Activated B cell treated with CpG ODN at 0.5 μM for 24 hours (primary cell): ENCODE results near the gene FRYL. TPM values are rescaled to one million over a fixed set of nuclear protein-coding genes. Genes with fewer than 3 reads are reported as not detected.

Experiments
- ATAC-seq: fragments of 200-7000 bp; cut with Tn5 transposase; one replicate; pipeline ENCODE4 v1.10.0; 2021; ENCODE audit warnings: low read depth, mild to moderate bottlenecking, moderate library complexity
- CTCF ChIA-PET: fragments of 350-600 bp; sonication (Branson Sonifier 250); formaldehyde crosslinking; loops from one replicate; lab custom pipeline; 2021; ENCODE audit warnings: antibody characterized with exemption; lab: Charles Lee
- POLR2A ChIA-PET: fragments of 350-600 bp; sonication (Branson Sonifier 250); formaldehyde crosslinking; loops from one replicate; lab custom pipeline; 2021; ENCODE audit warnings: antibody characterized with exemption; lab: Charles Lee
- DNase-seq: peaks from one replicate; pipeline ENCODE4 v3.0.0; 2022
- H3K27ac Mint-ChIP-seq: one replicate; pipeline ENCODE4 v1.8.0; 2020; ENCODE audit warnings: mixed read lengths
- H3K27me3 Mint-ChIP-seq: one replicate; pipeline ENCODE4 v1.8.0; 2021; ENCODE audit warnings: mixed read lengths
- H3K36me3 Mint-ChIP-seq: one replicate; pipeline ENCODE4 v1.8.0; 2021; ENCODE audit warnings: low read depth, mixed read lengths
- H3K4me1 Mint-ChIP-seq: one replicate; pipeline ENCODE4 v1.8.0; 2021; ENCODE audit warnings: mixed read lengths
- H3K4me3 Mint-ChIP-seq: one replicate; pipeline ENCODE4 v1.8.0; 2020; ENCODE audit warnings: mild to moderate bottlenecking, mixed read lengths
- H3K9me3 Mint-ChIP-seq: one replicate; pipeline ENCODE4 v1.8.0; 2020; ENCODE audit warnings: mixed read lengths
- CTCF ChIP-seq: fragments of 200-600 bp; IDR thresholded peaks from one replicate; pipeline ENCODE4 v1.8.0; 2022; ENCODE audit warnings: antibody characterized with exemption, mild to moderate bottlenecking
- intact Hi-C: fragments of 100-400 bp; cut with micrococcal nuclease; formaldehyde crosslinking; loops from one replicate; pipeline ENCODE4 v1.15.1; 2024
- total RNA-seq: library from RNA; stranded (reverse); gene quantifications from 2 replicates; pipeline ENCODE4 v1.2.3, GENCODE V29; 2022

Gene FRYL
- total RNA-seq, 1 donor from 2014 or later: 91.5 TPM

GRCh38 chr4:48778431-48779094 is 1.5 kb downstream of the FRYL start:
- CTCF ChIA-PET: interaction anchor here (1.6 kb wide), 1 partner anchor 200 kb away, joined by 6 read pairs; no protein-coding TSS in a partner anchor
- peak overlapping the region; percentile 94 for H3K4me3 Mint-ChIP-seq
- DNase-seq: no peak
- no peaks in the 10 kb centered on the region for H3K27me3 Mint-ChIP-seq
- POLR2A ChIA-PET: interaction anchor here (0.8 to 3.5 kb wide), 5 partner anchors 9 to 128 kb away, joined by 3 to 38 read pairs (median 4); partner anchors contain the start of genes OCIAD1 and OCIAD2
- H3K9me3 Mint-ChIP-seq: no peaks in the 10 kb centered on the region
- H3K36me3 Mint-ChIP-seq: peaks cover 8% of the 10 kb centered on the region
- intact Hi-C loops: no loop called here
- ATAC-seq: no peak
- peaks cover 53% of the 10 kb centered on the region for H3K4me1 Mint-ChIP-seq
- TF ChIP-seq CTCF: no peak
- peak overlapping the region; percentile 79 for H3K27ac Mint-ChIP-seq

DNA sequence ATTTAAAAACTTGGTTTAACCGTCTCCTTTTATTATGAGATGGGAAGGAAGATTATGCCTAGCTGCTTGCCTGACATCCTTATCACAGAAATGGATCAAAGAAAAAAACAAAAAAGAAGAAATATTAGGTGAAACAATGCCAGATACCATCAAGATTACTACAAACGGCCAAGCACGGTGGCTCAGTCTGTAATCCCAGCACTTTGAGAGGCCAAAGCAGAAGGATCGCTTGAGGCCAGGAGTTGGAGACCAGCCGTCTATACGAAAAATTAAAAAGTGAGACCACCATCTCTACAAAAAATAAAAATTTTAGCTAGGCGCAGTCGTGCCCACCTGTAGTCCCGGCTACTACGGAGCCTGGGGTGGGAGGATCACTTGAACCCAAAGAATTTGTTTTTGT is 2.3 kb downstream of the FRYL start:
- H3K27ac Mint-ChIP-seq: peak overlapping the region; percentile 46
- intact Hi-C loops: no loop called here
- POLR2A ChIA-PET: interaction anchor here (3.5 kb wide), 1 partner anchor 54 kb away, joined by 38 read pairs; the partner anchor contains the start of gene OCIAD1
- no peaks in the 10 kb centered on the region for H3K9me3 Mint-ChIP-seq
- no peaks in the 10 kb centered on the region for H3K27me3 Mint-ChIP-seq
- H3K36me3 Mint-ChIP-seq: peaks cover 10% of the 10 kb centered on the region
- H3K4me3 Mint-ChIP-seq: peak overlapping the region; percentile 94
- CTCF ChIA-PET: no interaction called here
- no peak for TF ChIP-seq CTCF
- DNase-seq (no peak), ATAC-seq (no peak)
- H3K4me1 Mint-ChIP-seq: peaks cover 61% of the 10 kb centered on the region

DNA sequence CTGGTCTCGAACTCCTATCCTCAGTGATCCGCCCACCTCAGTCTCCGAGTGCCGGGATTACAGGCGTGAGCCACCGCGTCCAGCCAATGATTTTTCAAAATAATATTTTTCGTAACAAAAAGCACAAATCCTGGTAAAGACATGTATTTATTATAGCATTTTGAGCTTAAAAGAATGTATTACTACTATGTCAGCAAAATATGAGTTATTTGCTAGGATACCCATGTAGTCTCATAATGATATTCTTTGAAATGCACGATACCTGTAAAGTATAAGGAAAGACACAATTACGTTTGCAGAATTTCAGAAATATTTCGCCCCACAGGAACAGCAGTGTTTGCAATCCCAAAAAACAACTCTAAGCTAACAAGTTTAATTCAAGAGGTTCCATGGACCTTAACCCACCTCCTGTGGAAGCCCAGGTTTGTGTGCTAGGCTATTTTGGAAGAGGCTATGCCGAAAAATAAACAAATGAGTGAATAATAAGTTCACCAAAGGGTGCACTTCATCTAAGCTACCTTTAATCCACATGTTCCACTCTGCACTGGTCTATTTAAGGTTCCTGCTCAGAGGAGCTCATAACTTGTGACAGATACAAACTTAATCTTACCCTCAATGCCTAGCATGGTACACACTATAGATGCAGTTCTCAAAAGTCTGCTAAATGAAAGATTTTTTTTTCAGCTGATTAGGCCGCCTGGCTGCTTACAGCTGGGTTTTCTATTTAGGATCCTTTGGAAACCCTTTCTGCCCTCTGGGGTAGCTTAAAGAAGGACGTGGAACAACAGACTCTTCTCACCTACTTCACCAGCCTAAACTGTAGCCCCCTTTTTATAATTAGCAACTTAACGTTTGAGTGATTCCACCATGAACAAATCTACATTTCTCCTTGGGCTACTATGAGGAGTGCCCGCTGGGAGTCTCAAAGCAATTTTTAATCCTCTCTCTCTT is 5.0 kb downstream of the FRYL start:
- Mint-ChIP-seq H3K4me3 (no peak overlapping the region), H3K4me1 (peaks cover 73% of the 10 kb centered on the region), H3K27ac (no peak overlapping the region), H3K9me3 (no peaks in the 10 kb centered on the region), H3K36me3 (peaks cover 7% of the 10 kb centered on the region), H3K27me3 (no peaks in the 10 kb centered on the region)
- no peak for TF ChIP-seq CTCF
- no peak for ATAC-seq
- intact Hi-C loops: no loop called here
- POLR2A ChIA-PET: no interaction called here
- DNase-seq: no peak
- CTCF ChIA-PET: no interaction called here

- ATAC-seq (no peak), DNase-seq (no peak)
- intact Hi-C loops: no loop called here
- ChIA-PET CTCF (no interaction called here), POLR2A (no interaction called here)
- Mint-ChIP-seq H3K4me1 (peaks cover 67% of the 10 kb centered on the region), H3K27ac (peak overlapping the region; percentile 13), H3K36me3 (peaks cover 6% of the 10 kb centered on the region), H3K4me3 (peak overlapping the region; percentile 19), H3K27me3 (no peaks in the 10 kb centered on the region), H3K9me3 (no peaks in the 10 kb centered on the region)
- no peak for TF ChIP-seq CTCF
These were observed 7.5 kb downstream of the FRYL start for GRCh38 chr4:48772556-48772955.
